Activated naive CD4-positive, alpha-beta T cell treated with anti-CD3 and anti-CD28 coated beads, Interleukin-2, amount 50 U/mL, for 72 hours (primary cell): ENCODE results near the gene MAGI2. TPM values are rescaled to one million over a fixed set of nuclear protein-coding genes. Genes with fewer than 3 reads are reported as not detected.

ENCODE experiments used
- ATAC-seq, 2 donors: fragments of 150-1000 bp; cut with Tn5 transposase; 2 replicates each; pipeline ENCODE4 v1.10.0; 2021; ENCODE audit warnings: mild to moderate bottlenecking in 2 of 2, moderate library complexity in 2 of 2
- DNase-seq, 2 donors: peaks; one replicate each; pipeline ENCODE4 v3.0.0; 2021 to 2022; ENCODE audit warnings: low spot score in 2 of 2
- H3K27ac Mint-ChIP-seq, 2 donors: one replicate each; pipeline ENCODE4 v1.8.0; 2022; ENCODE audit warnings: mild to moderate bottlenecking in 2 of 2, mixed read lengths in 2 of 2
- H3K36me3 Mint-ChIP-seq, 2 donors: one replicate each; pipeline ENCODE4 v1.8.0; 2022; ENCODE audit warnings: mixed read lengths in 2 of 2
- H3K9me3 Mint-ChIP-seq, 2 donors: one replicate each; pipeline ENCODE4 v1.8.0; 2022; ENCODE audit warnings: mixed read lengths in 2 of 2
- total RNA-seq, 2 donors: library from RNA; stranded (reverse); gene quantifications; one replicate each; pipeline ENCODE4 v1.2.3, GENCODE V29; 2022

Gene MAGI2
- total RNA-seq, 2 donors from 2014 or later = 0.16 TPM; not detected in 1

DNA sequence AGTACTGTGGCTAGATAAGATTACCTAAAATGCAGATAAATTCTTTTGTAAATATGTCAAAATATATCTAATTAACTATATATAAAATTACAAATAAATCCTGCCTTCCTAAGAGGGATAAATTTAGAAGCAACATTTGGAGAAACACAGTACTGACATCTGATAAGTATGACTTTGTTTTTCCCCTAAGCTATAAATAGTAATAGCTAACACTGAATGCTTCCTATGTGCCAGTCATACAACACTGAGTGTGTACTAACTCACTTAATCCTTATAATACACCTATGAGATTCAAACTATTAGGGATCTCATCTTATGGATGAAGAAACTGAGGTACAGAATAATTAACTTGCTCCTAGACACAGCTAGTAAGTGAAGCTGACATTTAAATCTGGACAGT is 733.4 kb downstream of the MAGI2 start:
- H3K27ac Mint-ChIP-seq = no peak overlapping the region
- no peaks in the 10 kb centered on the region for H3K36me3 Mint-ChIP-seq
- DNase-seq = no peak
- no peak for ATAC-seq
- H3K9me3 Mint-ChIP-seq = peaks cover 6 to 10% of the 10 kb centered on the region in 2 donors

DNA sequence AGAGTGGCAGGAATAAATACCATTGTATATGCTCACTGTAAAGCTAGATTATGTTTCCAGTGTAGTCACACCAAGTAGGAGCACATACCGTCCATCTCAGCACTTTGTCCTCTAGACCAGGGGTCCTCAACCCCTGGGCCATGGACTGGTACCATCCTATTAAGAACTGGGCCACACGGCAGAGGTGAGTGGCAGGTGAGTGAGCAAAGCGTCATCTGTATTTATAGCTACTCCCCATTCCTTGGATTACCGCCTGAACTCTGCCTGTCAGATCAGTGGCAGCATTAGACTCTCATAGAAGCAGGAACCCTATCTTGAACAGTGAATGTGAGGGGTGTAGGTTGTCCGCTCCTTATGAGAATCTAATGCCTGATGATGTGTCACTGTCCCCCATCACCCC is 735.3 kb downstream of the MAGI2 start:
- H3K9me3 Mint-ChIP-seq = peaks cover under 1% of the 10 kb centered on the region in 2 donors
- H3K27ac Mint-ChIP-seq = no peak overlapping the region
- ATAC-seq (no peak), DNase-seq (no peak)
- no peaks in the 10 kb centered on the region for H3K36me3 Mint-ChIP-seq

GRCh38 chr7:78716876-78717275 is 736.6 kb downstream of the MAGI2 start:
- ATAC-seq (no peak), DNase-seq (no peak)
- Mint-ChIP-seq H3K36me3 (no peaks in the 10 kb centered on the region), H3K27ac (no peak overlapping the region), H3K9me3 (peaks cover 0 to 4% of the 10 kb centered on the region in 2 donors)

DNA sequence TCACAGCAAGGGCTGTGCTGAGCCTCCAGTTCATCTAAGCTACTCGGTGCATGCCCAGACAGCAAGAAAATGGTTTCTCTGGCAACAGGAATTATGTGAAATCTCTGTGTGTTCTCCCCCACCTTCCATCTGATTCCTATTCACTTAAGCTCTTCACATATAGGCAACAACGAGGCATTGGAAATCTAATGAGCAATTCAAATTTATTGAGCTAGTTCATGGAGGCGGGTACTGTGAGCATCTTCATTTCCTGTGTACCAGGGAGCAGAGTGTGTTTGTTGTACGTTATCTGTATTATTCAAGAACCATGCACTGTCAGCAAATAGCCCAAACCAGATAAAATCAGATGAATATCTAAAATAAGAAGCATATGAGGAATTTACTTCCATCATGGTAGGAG is 739.1 kb downstream of the MAGI2 start:
- ATAC-seq = no peak
- DNase-seq = no peak
- H3K9me3 Mint-ChIP-seq = peaks cover 0 to 9% of the 10 kb centered on the region in 2 donors
- no peaks in the 10 kb centered on the region for H3K36me3 Mint-ChIP-seq
- no peak overlapping the region for H3K27ac Mint-ChIP-seq

GRCh38 chr7:78712111-78712510 is 741.4 kb downstream of the MAGI2 start:
- DNase-seq (no peak), ATAC-seq (no peak)
- Mint-ChIP-seq H3K36me3 (no peaks in the 10 kb centered on the region), H3K27ac (no peak overlapping the region), H3K9me3 (peaks cover 0 to 16% of the 10 kb centered on the region in 2 donors)

- ATAC-seq = no peak
- no peak for DNase-seq
- Mint-ChIP-seq H3K9me3 (peaks cover 0 to 16% of the 10 kb centered on the region in 2 donors), H3K36me3 (no peaks in the 10 kb centered on the region), H3K27ac (no peak overlapping the region)
These were observed 743.8 kb downstream of the MAGI2 start for GRCh38 chr7:78709658-78710057.

- ATAC-seq (no peak), DNase-seq (no peak)
- Mint-ChIP-seq H3K9me3 (peaks cover 8 to 18% of the 10 kb centered on the region in 2 donors), H3K36me3 (no peaks in the 10 kb centered on the region), H3K27ac (no peak overlapping the region)
These were observed 749.0 kb downstream of the MAGI2 start for GRCh38 chr7:78704504-78704903.

- Mint-ChIP-seq H3K27ac (no peak overlapping the region), H3K9me3 (peaks cover 8 to 12% of the 10 kb centered on the region in 2 donors), H3K36me3 (no peaks in the 10 kb centered on the region)
- no peak for DNase-seq
- no peak for ATAC-seq
These were observed 750.1 kb downstream of the MAGI2 start for GRCh38 chr7:78703391-78703790.

DNA sequence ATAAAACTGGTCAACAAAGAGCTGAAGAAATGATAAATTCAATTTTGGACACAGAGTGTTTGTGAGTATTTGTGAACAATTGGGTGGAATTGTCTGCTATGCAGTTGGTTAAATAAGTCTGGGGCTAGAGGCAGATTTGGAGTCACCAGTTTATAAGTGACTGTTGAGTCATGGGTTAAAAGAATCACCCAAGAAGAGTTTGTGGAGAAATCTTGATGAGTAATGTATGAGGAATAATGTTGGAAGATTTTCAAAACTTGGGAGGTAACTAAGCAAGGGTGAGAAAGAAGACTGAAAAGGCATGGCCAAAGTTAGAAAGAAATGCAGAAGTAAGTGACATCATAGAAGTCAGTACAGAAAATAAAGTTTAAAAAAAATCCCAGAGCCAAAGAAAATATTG is 750.7 kb downstream of the MAGI2 start:
- DNase-seq (no peak), ATAC-seq (no peak)
- peaks cover 8 to 13% of the 10 kb centered on the region in 2 donors for H3K9me3 Mint-ChIP-seq
- no peak overlapping the region for H3K27ac Mint-ChIP-seq
- no peaks in the 10 kb centered on the region for H3K36me3 Mint-ChIP-seq

DNA sequence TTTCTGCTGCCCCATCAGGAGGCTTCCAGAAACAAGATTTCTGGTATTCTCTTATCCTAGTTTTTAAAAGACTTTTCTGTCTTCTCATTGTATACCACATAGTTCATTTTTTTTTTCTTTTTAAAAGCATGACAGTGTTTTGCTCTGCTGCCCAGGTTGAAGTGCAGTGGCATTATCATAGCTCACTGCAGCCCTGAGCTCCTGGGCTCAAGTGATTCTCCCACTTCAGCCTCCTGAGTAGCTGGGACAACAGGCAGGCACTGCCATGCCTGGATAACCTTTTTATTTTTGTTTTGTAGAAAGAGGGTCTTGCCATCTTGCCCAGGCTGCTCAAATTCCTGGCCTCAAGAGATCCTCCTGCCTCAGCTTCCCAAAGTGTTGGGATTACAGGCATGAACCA is 757.6 kb downstream of the MAGI2 start:
- Mint-ChIP-seq H3K27ac (no peak overlapping the region), H3K9me3 (peaks cover 0 to 5% of the 10 kb centered on the region in 2 donors), H3K36me3 (no peaks in the 10 kb centered on the region)
- ATAC-seq (no peak), DNase-seq (no peak)

DNA sequence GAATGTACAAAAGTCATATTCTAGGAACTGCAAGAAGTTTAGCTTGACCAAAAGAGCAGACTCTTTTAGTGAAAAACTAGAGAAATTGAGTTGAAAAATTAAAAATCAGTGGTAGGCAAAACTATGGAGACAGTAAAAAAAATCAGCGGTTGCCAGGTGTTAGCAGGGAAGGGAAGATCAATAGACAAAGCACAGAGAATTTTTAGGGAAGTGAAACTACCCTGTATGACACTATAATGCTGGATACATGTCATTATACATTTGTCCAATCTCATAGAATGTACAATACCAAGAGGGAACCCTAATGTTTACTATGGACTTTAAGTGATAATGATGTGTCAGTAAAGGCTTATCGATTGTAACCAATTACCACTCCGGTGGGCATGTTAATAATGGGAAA is 761.9 kb downstream of the MAGI2 start:
- ATAC-seq (no peak), DNase-seq (no peak)
- no peak overlapping the region for H3K27ac Mint-ChIP-seq
- no peaks in the 10 kb centered on the region for H3K36me3 Mint-ChIP-seq
- H3K9me3 Mint-ChIP-seq = peaks cover under 1 to 4% of the 10 kb centered on the region in 2 donors

- H3K9me3 Mint-ChIP-seq = peaks cover 5 to 7% of the 10 kb centered on the region in 2 donors
- H3K36me3 Mint-ChIP-seq = no peaks in the 10 kb centered on the region
- H3K27ac Mint-ChIP-seq = no peak overlapping the region
- ATAC-seq = no peak
- DNase-seq = no peak
These were observed 763.3 kb downstream of the MAGI2 start for GRCh38 chr7:78690174-78690573.

- no peak for ATAC-seq
- Mint-ChIP-seq H3K9me3 (peaks cover 5 to 9% of the 10 kb centered on the region in 2 donors), H3K27ac (no peak overlapping the region), H3K36me3 (no peaks in the 10 kb centered on the region)
- DNase-seq = no peak
These were observed 765.1 kb downstream of the MAGI2 start for GRCh38 chr7:78688376-78688775.

GRCh38 chr7:78686189-78686588 is 767.3 kb downstream of the MAGI2 start:
- H3K9me3 Mint-ChIP-seq = peaks cover 10 to 12% of the 10 kb centered on the region in 2 donors
- H3K36me3 Mint-ChIP-seq = no peaks in the 10 kb centered on the region
- no peak for DNase-seq
- H3K27ac Mint-ChIP-seq = no peak overlapping the region
- ATAC-seq = no peak

DNA sequence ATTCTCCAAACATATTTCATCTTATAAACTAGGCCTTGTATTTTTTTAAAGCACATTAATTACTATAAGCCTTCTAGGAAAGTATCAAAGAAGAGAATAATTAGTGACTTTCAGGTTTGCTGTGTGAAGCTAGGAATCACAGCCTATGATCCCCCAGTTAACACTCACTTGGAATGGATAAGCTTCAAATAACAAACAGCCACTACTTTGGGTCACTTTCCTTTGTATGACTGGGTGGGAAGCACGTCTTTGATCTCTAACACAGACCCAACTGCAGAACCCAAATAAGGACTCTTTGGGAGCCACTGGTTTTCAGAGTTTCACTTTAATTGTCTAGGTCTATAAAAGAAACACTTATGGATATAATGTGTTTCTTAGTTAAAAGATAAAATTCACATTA is 769.3 kb downstream of the MAGI2 start:
- no peak for DNase-seq
- Mint-ChIP-seq H3K27ac (no peak overlapping the region), H3K9me3 (peaks cover 8 to 10% of the 10 kb centered on the region in 2 donors), H3K36me3 (no peaks in the 10 kb centered on the region)
- no peak for ATAC-seq

- H3K27ac Mint-ChIP-seq = no peak overlapping the region
- H3K9me3 Mint-ChIP-seq = peaks cover 8 to 10% of the 10 kb centered on the region in 2 donors
- no peaks in the 10 kb centered on the region for H3K36me3 Mint-ChIP-seq
- no peak for ATAC-seq
- DNase-seq = no peak
These were observed 769.9 kb downstream of the MAGI2 start for GRCh38 chr7:78683566-78683965.

DNA sequence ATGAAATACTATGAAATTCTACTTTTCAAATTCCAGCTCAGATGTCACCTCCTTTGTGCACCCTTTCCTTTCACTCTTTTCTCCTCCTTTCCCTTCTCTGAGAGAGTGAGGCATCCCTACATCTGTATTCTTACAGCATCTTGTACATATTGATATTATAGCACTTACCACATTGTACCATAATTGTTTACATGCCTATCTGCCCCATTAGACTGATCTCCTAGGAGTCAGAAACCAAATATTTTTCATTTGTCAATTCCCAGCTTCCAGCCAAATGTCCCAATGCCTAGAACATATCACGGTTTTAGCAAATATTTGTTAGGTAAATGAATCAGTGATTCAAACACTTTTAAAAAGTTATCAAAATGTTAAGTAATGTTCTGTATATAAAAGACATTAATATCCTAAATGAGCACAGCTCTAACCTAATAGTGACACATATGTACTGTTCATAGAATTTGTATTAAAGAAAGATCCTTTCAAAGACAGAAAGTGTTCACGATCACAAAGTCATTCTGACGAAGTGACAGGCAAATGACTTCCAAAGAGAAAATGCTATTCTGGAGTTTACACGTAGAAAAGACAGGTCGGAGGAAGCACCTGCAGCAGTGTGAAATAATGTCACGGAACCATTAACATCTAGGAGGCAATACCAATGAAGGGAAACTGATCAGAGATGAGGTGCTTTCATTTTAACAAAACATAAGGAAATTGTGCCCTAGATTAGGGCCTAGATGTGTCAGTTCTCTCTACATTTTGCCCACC is 774.2 kb downstream of the MAGI2 start:
- peaks cover 6 to 7% of the 10 kb centered on the region in 2 donors for H3K9me3 Mint-ChIP-seq
- DNase-seq (no peak), ATAC-seq (no peak)
- H3K36me3 Mint-ChIP-seq = no peaks in the 10 kb centered on the region
- no peak overlapping the region for H3K27ac Mint-ChIP-seq

DNA sequence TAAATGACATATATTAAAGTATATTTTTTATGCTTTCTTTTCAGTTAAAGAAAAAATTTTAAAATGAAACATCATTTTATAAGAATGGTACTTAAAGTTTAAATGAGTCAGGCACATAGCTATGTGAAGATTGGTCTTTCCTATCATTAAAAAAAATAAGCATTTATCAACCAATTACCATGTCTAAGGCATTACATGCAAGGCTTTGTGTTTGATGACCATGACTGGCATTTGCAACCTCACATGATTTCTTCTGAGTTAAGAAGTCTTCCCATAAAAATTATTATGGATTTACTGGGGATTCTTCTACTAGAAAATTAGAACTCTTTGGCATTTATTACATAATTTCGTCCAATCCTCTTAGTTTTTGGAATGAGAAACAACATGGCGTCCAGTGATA is 776.1 kb downstream of the MAGI2 start:
- peaks cover 0 to 7% of the 10 kb centered on the region in 2 donors for H3K9me3 Mint-ChIP-seq
- no peak for ATAC-seq
- DNase-seq = no peak
- H3K27ac Mint-ChIP-seq = no peak overlapping the region
- H3K36me3 Mint-ChIP-seq = no peaks in the 10 kb centered on the region
